Stimulated activated naive CD8-positive, alpha-beta T cell treated with anti-CD3 and anti-CD28 coated beads, Interleukin-15, Interleukin-2, amounts not matched to agents 100 U/mL and 50 U/mL, for 24 hours (primary cell): ENCODE measurements around the gene MAP1B.
A peak's percentile ranks its signal among the peaks of the same experiment; 100 is the strongest.

Experiments used
- ATAC-seq: fragments of 150-1000 bp; cut with Tn5 transposase; one replicate; pipeline ENCODE4 v1.10.0; 2021
- DNase-seq: peaks from one replicate; pipeline ENCODE4 v3.0.0; 2021

Gene MAP1B

GRCh38 chr5:72225741-72226140, 118.5 kb downstream of the MAP1B start:
- no peak for DNase-seq
- no peak for ATAC-seq

DNA sequence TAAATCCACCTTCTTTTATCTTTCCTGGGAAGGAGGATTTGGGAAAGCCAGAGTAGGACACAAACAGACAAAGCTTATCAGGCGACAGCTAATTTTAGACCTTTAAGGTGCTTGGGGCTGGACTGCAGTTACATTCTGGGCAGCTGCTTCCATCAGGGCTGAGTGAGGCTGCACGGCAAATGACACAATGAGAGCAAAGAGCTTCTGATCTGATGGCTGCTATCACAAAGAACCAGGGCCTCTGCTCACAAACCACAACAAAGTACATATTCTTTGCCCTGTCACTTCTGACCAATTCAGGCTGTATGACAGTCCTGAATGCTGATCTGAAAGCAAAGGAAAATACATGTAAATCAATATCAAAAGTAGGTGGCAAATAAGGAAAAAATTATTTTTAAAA, 119.7 kb downstream of the MAP1B start:
- DNase-seq, result no peak
- ATAC-seq, result no peak

DNA sequence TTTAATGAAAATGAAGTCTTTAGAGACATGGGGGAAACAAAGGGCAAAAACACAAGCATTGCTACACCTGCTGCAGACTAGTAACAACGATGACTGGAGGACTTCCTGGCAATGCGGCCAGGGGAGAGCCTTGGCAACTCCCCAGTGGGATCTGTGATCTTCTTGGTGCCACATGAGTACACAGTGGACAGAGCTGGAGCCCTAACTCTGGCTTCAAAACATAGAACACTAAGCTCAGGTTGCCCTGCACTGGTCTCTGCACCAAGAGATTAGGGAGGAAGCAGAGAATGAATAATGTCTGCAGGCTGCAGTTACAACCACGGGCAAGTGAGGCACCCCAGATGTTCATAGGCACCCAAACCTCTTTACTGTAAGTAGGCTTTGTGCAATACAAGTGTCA, 121.7 kb downstream of the MAP1B start:
- DNase-seq, result no peak
- no peak for ATAC-seq

- DNase-seq (no peak), ATAC-seq (peak; percentile 21)
These were observed 124.9 kb downstream of the MAP1B start for GRCh38 chr5:72231991-72232703.

DNA sequence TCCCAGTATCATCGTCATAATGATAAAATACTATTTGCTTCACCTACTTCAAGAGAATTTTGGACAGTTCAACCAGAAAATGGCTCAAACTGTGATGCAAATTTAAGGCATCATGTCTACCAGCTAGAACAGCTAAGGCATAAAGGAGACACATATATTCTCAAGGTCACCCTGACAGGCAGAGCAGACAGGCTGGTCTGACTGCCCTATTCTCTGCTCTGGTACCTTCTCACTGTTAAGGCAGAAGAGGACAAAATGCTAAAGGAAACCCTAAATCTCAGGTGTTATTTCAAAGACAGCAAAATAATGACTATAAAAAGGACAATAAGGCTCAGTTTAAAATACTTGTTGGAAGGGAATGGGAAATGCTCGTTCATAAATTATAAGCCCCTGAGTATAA, 125.6 kb downstream of the MAP1B start:
- DNase-seq, result no peak
- ATAC-seq, result no peak

DNA sequence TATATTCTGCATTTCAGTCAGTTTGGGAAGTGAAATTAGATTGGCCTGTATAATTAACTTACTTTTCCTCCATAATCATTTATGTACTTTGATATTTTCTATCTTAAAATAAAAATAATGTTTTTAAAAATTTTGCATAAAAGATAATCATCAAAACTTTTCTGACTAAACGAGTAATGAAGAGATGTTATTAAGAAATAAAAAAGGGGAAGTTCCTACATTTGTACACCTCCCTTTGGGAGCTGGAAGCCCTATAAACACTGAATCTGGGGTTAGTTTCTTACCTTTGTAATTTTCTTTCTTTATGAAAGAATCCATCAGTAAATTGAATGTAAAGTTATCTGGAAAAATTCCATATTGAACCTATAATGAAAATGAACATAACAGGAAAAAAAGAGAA, 126.6 kb downstream of the MAP1B start:
- no peak for DNase-seq
- no peak for ATAC-seq

GRCh38 chr5:72234265-72234700, 127.0 kb downstream of the MAP1B start:
- ATAC-seq, result peak; percentile 94
- no peak for DNase-seq

DNA sequence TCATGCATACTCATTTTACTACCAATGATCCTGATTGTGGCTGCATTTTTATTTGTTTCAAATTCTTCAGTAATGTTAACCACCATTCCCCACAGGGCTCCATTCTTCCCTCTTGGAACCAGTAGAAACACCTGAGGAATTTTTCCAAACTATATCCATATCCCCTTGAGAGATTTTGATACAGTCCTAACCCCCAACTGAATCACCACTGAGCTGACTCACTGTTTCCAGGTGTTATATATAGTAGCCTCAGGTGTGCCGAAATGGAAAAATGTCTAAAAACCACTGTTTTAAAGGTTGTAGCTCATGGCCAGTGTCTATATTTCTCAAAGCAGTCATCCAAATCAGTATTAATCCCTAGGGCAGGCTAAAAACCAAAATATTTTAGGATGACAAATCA, 127.6 kb downstream of the MAP1B start:
- ATAC-seq, result peak; percentile 33
- no peak for DNase-seq

- no peak for DNase-seq
- no peak for ATAC-seq
These were observed 128.4 kb downstream of the MAP1B start for GRCh38 chr5:72235725-72236124.

- ATAC-seq (no peak), DNase-seq (no peak)
These were observed 130.1 kb downstream of the MAP1B start for GRCh38 chr5:72237415-72237814.

- ATAC-seq, result no peak
- no peak for DNase-seq
These were observed 130.6 kb downstream of the MAP1B start for GRCh38 chr5:72237879-72238278.

- ATAC-seq (no peak), DNase-seq (no peak)
These were observed 131.6 kb downstream of the MAP1B start for GRCh38 chr5:72238712-72239445.

DNA sequence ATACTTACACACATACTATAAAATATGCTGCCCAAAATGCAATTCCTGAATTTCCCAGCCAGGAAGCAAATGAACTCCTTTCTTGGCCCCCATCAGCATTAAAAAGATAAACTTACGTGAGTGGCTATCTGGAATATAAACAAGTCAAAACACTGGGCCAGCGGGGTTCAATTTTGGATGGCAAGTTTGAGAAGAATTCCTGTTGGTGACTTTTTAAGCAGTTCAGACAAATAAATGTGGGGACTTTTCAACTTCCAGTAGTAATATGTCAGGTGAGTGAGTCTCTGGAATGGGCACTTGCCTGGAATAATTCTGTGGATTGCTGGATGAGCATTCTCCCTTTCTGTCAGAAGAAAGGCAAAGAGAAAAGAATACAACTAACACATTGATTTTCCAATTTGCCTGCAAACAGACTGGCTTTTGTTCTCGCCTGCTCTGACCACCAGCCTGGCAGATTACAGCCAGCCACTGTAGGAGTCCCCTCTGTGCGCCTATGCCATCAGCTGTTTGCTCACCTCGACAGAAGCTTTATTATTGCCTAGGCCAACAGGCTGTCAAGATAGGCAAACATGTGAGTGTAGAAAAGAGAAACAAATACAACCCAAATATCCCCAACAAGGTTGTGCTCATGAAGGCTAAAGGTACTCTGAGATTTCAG, 134.2 kb downstream of the MAP1B start:
- ATAC-seq (no peak), DNase-seq (no peak)

DNA sequence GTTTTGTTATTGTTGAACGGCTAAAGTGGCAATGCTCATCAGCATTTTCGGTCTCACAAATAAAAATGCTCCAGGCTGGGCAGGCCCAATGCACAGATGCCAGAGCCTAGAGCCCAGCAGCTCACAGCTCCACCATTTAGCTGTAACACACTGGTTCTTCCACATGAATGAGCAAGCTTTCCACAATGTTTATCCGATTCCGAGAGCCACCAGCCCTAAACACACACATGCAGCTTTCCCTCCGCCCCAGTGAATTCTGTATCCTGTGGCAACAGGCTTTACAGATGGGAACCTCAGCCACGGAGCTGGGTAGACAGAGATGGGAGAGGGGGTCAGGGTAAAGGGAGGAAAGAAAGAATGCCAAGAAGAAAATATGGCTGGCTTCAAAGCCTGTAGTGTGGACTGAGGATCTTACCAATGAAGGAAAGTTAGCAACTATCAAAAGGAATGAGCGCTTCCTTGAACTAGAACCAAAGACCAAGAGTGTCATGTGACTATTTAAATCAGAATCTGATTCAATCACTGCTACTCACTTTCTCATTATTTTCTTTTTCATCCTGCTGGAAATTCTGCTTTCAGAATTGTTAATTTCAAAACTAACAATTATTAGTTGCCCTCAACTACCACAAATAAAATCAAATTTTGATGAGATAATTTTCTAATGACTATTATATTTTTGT, 135.7 kb downstream of the MAP1B start:
- ATAC-seq, result no peak
- no peak for DNase-seq

- no peak for DNase-seq
These were observed 136.4 kb downstream of the MAP1B start for GRCh38 chr5:72243706-72244105.

DNA sequence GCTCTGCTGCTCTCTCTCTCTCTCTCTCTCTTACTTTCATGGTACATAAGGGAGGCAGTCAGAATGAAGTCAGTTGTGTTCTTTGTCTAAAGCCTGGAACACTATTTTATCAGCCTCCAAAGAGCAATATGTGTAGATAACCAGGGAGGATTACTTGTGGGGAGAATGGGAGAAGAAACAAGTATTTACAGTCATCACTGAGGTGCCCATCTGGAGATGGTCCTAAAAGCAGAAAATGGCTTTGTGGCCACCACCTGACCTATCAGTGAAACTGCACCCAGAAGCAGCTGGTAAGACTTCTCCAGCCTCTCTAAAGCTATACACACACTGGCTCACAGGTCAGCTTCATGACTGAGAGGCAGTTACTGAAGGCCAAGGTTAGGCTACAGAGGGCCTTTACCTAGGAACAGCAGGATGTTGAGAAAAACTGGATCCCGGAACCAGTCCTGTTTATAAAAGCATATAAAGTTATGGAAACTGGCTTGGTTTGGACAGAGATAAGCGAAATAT, 137.6 kb downstream of the MAP1B start:
- no peak for DNase-seq
- peak; percentile 65 for ATAC-seq

More at GRCh38 chr5:72243706-72244105, 136.4 kb downstream of the MAP1B start:
- no peak for ATAC-seq

DNA sequence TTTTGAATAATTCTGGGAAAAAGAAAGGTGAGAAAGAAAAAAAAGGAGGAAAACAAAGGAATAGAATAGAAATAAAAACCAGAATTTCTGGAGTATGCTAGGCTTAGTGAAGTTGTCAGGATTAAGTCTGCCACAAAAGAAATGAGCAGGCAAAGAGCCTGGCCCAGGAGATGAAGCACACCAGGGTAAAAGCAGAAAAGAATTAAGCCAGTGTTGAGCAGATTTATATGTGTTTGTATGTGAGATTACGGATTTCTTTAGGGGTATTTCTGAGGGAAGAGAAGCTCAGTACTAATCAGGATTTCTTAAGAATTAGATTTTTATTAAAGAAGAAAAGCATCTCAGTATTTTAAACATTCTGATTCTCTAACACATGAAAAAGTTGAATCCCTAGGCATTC, 138.3 kb downstream of the MAP1B start:
- ATAC-seq, result no peak
- DNase-seq, result no peak

DNA sequence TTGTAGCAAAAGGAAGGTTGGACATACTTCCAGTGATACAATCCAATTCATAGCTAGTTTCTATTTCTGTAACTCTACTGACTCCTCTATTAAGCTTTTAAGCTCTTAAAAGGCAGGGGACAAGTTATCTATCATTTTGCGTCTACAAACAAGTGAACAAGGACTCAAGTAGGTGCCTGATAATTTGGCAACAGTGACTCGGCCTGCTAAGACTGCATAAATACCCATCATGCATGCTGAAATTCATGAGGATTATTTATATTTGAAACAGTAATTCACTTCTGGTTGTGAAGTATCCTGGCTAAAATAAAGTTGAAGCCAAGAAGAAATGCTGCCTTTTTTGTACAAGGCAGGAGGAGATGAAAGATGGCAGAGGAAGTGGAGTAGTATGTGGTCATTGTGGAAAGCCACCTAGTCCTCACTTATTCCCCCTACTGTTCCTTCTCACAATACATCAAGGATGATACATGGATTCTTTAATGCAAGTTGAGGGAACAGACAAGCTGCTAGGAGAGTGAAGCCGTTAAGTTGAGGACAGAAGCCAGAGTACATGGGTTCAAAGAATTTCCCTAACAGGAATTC, 138.8 kb downstream of the MAP1B start:
- DNase-seq (no peak), ATAC-seq (peak; percentile 46)

- no peak for ATAC-seq
These were observed 139.7 kb downstream of the MAP1B start for GRCh38 chr5:72246954-72247442.

DNA sequence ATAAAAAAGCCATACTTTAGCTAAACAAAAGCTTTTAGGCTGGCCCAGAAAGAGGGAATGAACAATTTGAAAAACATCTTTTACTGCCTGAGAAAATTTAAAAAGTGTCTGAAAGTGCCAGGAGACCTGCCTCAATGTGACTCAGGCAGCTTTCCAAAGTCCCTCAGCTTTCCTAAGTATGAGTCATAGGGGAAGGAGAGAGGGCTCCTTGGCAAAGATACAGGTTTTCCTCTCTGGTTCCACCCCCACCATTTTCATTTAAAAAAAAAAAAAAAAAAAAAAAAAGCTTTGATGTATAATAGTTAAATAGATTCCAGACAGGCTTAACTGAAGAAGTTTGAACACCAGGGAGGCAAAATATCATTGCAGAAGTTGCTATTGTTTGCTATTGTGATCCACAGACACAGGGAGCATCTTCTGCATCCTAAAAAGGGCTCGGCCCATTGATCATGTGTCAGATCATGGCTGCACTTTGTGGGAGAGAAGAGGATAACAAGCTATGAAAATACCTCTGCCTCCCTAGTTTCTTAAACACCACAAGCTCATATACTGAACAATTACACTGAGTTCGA, 141.2 kb downstream of the MAP1B start:
- DNase-seq, result no peak
- no peak for ATAC-seq

More at GRCh38 chr5:72246954-72247442, 139.7 kb downstream of the MAP1B start:
- DNase-seq, result no peak

- DNase-seq, result no peak
- ATAC-seq, result no peak
These were observed 144.1 kb downstream of the MAP1B start for GRCh38 chr5:72251386-72251785.
